ENCODE data around the gene ZDHHC11B.
"Not testable (repeated sequence)": the region's sequence is repeated elsewhere in the genome, so short reads cannot be mapped to it uniquely, and the experiment has no call there.

GRCh38 chr5:743696-744404, 40.7 kb downstream of the ZDHHC11B start:
- not testable (repeated sequence) for TF ChIP-seq CTCF, POLR2A (IDR thresholded peaks at IDR 0.05)

Measured in tibial nerve (tissue), 3 donors.